ENCODE results near the gene DOCK2.

The DOCK2 gene

DNA sequence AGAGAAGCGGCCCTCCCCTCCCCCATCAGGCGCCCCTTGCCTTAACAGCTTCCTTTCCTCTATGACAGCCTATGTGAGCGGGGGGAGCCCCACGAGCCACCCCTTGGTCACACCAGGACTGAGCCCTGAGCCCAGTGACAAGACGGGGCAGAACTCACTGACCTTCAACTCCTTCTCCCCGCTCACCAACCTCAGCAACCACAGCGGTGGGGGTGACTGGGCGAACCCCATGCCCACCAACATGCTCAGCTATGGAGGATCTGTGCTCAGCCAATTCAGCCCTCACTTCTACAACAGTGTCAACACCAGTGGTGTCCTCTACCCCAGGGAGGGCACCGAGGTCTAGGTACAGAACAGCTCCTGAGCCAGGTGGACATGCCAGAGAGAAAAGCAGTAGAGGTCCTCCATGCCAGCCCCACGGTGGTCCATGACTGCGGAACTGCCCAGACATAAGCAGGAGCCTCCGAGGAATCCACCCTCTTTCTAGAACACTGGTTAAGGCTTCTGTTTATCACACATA, 471.3 kb downstream of the DOCK2 start:
- DNase-seq, result no peak

DNA sequence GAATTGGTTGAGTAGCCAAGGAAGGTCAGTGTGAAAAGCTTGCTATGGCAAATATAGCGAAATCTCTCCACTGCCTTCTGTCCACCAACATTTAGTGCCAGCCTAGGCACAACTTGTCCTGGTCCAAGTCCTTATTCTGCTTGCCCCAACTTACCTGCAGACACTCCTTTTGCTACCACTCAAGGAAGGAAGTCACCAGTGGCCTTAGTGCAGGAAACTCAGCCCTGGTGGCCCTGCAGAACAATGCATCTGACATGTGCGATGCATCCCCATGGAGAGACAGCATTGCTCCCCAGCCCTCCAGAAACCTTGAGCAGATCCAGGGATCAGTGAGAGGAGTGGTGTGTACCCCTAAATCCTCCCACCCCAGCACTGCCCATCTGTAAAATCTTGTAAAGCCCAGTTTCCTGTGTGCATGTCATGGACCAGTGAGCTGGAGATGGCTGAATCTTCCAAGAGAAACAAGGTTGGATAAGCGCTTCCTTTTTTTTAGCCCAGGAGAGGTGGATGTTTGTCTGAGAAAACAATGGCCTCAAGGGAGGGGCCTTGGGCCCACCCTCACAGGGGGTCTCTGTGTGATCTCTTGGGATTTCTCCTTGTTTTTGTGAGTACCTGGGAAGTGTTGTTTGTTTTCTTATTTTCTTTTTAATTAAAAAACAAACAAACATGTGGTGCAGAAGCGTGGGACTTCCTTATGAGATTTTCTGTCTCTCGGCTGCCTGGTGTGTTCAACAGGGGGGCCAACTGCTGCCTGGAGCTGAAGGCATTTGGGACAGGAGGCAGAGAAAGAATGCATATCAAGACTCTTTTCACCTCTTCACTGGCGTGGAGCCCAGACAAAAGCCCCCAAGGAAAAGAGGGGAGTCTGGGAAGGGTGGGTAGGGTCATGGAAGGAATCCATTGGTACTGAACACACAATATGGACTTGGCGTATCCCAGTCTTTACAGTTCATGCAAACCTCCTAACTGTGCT, 472.3 kb downstream of the DOCK2 start:
- DNase-seq, result no peak

DNA sequence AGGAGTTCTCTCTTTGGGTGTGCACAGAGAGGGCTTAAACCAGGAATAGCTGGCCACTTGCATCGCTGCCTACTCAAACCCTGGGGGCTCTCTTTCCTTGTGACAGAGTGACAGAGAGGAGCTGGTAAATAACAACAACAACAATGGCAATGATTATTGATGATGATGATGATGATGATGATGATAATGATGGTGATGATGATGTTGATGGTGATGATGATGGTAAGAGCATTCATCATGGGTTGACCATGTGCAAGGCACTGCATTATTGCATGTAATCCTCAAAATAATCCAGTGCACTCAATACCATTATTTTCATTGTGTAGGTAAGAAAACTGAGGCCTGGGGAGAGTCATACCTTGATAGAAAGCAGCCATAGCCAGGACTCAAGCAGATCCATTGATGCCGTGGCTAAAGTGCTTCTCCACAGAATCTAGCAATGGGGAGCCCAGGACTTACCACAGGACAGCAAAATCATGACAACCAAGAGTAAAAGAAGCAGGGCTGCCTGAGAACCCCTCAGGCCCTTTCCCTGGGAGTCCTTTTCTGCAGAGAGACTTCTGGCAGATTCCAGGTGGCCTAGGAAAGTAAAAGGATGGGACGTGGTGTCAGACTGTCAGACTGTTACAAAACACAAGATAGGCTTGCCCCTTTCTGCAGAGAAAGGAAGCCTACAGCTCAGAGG, 473.5 kb downstream of the DOCK2 start:
- no peak for DNase-seq

DNA sequence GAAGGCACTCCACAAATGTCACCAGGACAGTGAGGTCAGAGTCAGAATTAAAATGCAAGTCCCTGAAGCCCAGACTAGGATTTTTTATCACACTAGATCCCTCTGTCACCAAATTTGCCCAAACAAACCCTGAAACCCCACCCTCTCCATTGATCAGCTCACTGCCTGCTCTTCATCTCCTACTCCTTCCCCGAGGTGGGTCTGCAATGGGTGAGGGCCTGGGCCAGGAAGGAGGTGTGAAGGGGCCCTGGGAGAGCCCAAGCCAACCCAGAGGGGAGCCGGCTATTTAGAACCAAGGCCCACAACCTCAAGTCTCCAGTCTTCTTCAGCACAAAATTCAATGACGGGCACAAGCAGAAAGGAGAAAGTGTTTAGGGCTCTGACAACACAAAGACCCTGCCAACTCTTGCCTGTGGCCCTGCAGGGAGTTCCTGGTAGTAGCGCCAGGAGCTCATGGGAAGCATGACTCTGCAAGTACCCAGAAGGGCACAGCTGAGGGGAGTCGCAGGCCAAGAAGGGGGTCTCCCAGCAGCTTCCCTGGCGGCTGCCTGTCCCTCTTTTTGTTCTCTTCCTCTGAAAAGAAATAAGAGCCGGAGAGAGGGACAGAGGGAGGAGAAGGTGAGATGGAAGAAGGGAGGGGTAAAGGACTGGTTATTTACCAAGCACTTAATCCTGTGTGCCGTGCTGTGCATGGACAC, 474.2 kb downstream of the DOCK2 start:
- no peak for DNase-seq

DNA sequence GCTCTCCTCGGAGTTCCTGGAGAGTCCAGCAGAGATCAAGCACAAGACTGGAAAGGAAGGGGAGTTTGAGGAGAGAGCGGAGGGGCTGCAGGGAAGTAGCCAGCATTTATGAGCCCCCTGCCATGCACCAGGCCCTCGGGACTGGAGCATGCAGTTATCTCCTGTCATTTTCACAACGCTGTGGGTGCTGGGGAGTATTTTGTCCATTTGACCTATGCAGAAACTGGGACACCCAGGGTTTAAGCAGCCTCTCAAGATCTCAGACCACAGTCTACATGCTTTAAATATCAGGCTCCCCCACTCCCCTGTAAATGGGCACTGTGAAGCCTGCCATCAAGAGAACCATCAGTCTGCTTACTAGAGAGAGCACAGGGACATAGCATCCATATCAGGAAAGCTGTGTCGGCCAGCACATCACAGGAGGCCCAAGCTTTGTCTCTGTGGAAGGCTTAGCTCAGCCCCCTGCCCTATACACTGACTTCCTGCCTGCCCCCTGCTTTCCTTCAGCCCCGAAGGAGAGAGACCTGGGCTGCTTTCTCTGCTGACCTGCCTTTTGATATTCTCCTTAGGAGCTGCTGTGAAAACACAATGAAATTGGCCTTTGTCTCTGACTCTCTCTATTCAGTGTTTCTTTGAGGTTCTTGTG, 475.9 kb downstream of the DOCK2 start:
- no peak for DNase-seq

DNA sequence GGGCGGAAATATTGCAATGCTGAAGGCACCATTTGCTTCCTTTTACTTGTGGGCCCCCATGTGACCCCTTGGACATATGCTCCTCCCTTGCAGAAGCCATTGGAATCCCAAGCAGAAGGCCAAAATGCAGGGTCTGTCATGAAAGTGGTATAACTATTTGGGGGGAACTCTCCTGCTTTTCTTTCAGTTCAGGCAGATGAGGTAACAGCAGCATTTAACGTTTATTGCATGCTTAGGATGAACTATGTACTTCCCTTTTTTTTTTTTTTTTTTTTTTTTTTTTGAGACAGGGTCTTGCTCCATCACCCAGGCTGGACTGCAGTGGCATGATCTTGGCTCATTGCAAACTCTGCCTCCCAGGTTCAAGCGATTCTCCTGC, 476.4 kb downstream of the DOCK2 start:
- DNase-seq, result no peak

DNA sequence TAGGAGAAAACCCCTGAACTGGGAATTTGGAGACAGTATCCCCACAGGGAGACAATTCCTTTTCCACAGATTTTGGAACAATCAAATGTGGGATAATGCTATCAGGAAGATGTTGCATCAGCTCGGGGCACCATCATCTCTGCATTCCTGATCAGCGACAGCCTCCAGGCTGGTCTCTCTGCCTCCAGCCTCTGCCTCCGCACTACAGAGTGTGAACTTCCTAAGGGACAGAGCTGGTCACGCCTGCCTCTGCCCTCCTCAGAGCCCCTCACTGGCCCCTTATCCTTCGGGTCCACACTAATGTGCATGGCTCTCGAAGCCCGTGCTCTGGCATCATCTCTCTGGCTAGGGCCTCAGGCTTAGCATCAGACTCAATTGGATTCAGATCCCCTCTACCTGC, 477.2 kb downstream of the DOCK2 start:
- DNase-seq, result no peak

DNA sequence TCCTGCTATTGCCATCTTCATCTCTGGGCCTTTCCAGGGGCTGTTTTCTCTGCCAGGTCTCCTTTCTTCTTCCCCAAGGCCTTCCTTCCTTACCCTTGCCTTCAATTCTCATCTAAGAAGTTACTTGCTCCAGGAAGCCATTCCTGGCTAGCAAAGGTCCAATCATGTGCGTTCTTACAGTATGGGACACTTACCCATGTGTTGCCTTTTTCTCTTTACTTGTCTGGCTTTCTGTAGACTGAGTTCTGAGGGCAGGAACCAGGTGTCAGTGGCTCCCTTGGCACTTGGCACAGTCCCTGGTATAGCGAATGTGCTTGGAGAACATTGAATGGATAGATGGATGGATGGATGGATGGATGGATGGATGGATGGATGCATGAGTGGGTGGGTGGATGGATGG, 478.9 kb downstream of the DOCK2 start:
- no peak for DNase-seq

DNA sequence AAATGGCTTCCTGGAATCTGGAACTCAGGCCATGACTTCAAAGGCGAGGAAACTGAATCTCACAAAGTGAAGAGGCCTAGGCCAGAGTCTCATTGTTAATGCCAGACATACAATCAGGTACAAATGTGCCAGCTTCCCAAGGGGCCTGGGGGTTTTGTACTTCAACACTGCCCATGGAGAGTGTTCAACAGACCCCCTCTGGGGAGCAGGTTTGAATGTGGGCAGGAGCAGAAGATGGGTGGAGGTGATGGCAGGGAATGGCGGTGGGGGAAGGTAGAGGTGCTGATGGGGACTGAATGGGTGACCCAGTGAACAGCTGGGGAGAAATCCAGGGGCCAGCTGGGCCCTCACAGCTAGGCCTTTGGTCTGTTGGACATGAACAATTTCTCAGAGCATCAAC, 480.7 kb downstream of the DOCK2 start:
- DNase-seq, result no peak

DNA sequence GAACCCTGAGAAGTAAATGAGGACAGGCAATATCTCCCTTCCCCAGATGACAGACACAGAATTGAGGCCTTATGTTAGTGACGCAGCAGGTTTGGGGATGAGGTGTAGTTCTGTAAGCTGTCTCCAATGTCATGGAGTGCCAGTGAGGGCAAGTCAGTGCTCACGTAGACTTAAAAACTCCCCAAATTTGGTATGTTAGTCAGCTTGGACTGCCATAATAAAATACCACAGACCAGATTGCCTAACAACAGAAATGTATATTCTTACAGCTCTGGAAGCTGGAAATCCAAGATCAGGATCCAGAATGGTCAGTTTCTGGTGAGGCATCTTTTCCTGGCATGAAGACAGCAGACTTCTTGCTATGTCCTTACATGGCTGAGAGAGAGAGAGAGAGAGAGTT, 483.5 kb downstream of the DOCK2 start:
- DNase-seq, result no peak

DNA sequence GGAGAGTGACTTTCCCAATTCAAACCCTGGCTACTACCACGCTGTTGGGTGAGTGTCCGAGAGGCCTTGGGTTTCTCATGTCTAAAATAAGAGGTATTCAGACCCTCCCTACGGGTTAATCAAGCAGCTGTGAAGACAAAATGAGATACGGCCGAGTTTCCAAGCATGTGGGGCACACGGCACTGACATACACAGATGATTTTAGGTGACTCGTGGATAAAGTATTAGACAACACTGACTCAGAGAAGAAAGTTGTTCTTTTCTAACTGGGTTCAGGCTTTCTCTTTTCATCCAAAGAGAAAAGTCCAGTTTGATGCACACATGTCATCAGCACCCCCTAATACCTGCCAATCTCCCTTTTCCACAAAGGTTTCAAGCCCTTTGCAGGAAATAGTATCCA, 484.2 kb downstream of the DOCK2 start:
- DNase-seq, result no peak

DNA sequence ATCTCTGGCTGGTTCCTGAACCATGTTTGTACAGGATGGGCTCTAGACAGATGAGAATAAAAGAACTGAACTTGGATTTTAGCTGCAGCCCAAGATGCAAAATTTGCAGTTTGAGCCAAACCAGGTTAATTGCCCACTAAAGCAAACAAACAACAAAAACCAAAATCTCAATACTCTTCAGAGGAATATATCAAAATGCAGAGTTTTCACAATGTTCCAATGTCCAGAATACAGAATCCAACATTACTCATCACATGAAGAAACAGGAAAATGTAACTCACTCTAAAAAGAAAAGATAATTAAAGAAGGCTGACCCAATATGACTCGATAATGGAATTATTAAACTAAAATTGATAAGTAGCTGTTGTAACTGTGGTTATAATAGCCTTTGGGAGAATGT, 489.0 kb downstream of the DOCK2 start:
- DNase-seq, result no peak

DNA sequence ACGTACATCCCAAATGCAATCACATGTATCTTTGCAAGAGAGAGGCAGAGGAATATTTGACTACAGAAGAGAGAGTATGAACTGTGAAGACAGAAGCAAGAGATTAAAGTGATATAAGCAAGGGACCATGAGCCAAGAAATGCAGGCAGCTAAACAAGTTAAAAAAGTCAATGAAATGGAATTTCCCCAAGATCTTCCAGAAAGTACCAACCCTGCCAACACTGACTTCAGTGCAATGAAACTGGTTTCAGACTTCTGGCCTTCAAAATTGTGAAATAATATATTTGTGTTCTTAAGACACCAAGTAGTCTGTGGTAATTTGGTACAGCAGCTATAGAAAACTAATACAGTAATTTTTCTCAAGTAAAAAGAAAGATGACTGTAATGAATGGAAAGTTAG, 489.6 kb downstream of the DOCK2 start:
- no peak for DNase-seq

DNA sequence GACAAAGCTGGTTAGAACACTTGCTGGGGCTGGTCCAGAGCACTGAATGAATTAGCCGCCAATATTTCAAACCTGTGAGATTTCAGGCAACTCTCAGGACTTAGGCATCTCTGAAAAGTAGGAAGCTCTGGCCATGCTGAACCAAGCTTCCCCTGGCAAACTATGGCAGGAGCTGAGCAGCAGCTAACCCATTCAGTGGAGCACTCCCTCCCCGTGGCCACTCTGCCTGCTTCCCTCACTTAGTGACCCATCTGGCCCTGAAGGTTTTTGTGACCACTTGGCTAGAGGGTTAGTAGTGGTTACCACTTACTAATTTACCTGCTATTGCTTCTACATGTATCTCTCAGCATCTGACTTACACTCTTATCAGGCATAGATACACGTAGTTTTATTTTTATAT, 494.2 kb downstream of the DOCK2 start:
- no peak for DNase-seq

DNA sequence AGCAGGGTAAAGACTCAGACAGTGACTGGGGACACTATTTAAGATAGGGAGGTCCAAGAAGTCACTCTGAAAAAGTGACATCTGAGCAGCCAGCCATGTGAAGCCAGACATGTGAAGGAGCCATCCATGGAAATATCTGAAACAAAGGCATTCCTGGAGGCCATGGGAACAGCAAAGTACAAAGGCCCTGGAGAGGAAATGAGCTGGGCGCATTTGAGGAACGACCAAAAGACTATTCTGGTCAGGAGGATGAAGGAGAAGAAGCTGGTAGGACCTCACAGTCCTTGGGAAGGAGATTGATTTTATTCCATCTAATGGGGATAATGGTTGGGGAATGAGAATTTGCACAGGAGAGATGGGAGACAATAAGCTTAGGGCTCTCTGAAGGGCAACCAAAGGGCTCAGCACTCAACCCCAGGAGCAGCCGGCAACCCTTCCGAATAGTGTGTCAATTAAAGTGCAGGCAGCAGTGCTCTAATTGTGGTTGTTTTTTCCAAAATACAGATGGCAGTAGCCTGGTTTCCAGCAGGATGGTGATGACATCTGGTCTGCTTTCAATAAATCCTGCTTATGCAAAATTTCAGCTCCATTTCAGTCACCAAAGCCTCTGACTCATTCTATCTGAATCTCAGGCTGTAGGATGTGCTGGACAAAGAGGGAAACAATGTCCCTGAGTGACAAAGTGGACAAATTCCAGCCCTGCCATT, 495.3 kb downstream of the DOCK2 start:
- peak; percentile 77 for DNase-seq

All from NCI-H2171 treated with DMSO at 0.1 percent for 48 hours (cell line).